ES-I3 (cell line): ENCODE data around the gene NAALADL1.
A peak's percentile ranks its signal among the peaks of the same experiment; 100 is the strongest.

ENCODE experiments used
- H3K36me3 ChIP-seq: 2 replicates; pipeline ENCODE4 v1.6.1; 2013; ENCODE audit warnings: mild to moderate bottlenecking, low read length, control low read depth, moderate library complexity; ENCODE audit not compliant: insufficient read depth
- H3K4me1 ChIP-seq: 2 replicates; pipeline ENCODE4 v1.6.1; 2013; ENCODE audit warnings: mild to moderate bottlenecking, control low read depth, low read length; ENCODE audit not compliant: insufficient read depth
- H3K9ac ChIP-seq: 2 replicates; pipeline ENCODE4 v1.6.1; 2013; ENCODE audit warnings: low read depth, mild to moderate bottlenecking, low read length, moderate library complexity
- H3K9me3 ChIP-seq: 2 replicates; pipeline ENCODE4 v1.6.1; 2013; ENCODE audit warnings: mild to moderate bottlenecking, low read length, moderate library complexity; ENCODE audit not compliant: control insufficient read depth, insufficient read depth

The NAALADL1 gene

DNA sequence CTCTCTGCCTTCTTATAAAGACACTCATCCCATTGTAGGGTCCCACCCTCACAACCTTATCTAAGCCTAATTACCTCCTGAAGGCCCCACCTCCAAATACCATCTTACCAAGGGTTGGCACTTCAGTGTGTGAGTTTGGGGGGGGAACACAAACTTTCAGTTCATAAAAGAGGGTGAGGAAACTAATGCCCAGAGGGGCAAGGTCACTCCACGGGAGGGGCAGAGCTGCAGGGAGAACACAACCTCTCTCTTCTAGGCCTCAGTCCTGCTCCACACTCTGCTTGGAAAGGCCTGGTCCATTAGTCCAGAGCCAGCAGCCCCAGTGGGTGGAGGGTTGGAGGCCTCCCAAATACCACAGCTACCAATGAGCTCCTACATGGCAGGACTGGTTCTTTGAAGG, 58.9 kb downstream of the NAALADL1 start:
- H3K4me1 ChIP-seq = peaks cover 5% of the 10 kb centered on the region; the same call in 1 of the 2 replicates
- H3K9me3 ChIP-seq = no peaks in the 10 kb centered on the region
- no peak overlapping the region for H3K9ac ChIP-seq
- H3K36me3 ChIP-seq = no peaks in the 10 kb centered on the region

GRCh38 chr11:64998690-64999431, 59.5 kb downstream of the NAALADL1 start:
- Histone ChIP-seq H3K9ac (no peak overlapping the region), H3K9me3 (no peaks in the 10 kb centered on the region), H3K36me3 (no peaks in the 10 kb centered on the region), H3K4me1 (peaks cover 5% of the 10 kb centered on the region; the same call in 1 of the 2 replicates)

DNA sequence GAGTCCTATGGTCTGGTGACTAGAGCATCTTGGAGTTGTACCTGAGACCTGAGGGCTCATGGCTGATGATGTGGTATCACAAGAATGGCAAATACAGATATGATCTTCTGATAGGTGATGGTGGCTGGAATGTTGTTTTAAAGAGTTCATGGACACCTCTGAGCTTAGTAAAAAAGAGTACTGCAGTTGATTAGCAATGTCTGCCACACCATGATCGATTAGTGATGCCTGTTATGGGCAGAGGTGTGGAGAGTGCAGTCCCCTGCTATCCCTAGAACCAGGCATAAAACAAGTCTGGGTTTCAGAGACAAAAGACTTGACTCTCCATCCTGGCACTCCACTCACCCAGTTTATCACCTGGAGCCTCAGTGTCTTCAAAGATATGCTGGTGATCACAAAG, 60.2 kb downstream of the NAALADL1 start:
- Histone ChIP-seq H3K9ac (no peak overlapping the region), H3K36me3 (no peaks in the 10 kb centered on the region), H3K4me1 (peaks cover 5% of the 10 kb centered on the region; the same call in 1 of the 2 replicates), H3K9me3 (no peaks in the 10 kb centered on the region)

- Histone ChIP-seq H3K9me3 (no peaks in the 10 kb centered on the region), H3K9ac (peak within 1 kb of the TSS; percentile 16; the same call in 1 of the 2 replicates), H3K36me3 (no peaks in the 10 kb centered on the region), H3K4me1 (peaks cover 5% of the 10 kb centered on the region; the same call in 1 of the 2 replicates)
Observed at GRCh38 chr11:64996710-64997380, 61.5 kb downstream of the NAALADL1 start, which contains the start of gene BATF2. Gene BATF2 (minus strand): TSS chr11:64996971. CDS start chr11:64996914, 57 bp downstream.

DNA sequence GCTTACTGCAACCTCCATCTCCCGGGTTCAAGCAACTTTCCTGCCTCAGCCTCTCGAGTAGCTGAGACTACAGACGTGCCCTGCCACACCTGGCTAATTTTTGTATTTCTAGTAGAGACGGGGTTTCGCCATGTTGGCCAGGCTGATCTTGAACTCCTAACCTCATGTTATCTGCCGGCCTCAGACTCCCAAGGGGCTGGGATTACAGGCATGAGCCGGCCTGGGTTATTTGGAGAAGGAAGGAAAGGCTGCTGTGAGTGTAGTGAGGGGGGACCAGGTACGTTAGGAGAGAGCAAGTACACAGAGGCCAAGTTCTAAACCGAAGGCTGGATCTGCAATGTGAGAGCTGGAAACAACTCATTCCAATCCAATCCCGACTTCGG, 62.0 kb downstream of the NAALADL1 start:
- Histone ChIP-seq H3K4me1 (peaks cover 5% of the 10 kb centered on the region; the same call in 1 of the 2 replicates), H3K9me3 (no peaks in the 10 kb centered on the region), H3K36me3 (no peaks in the 10 kb centered on the region), H3K9ac (0 out of 2 replicates have a peak overlapping the region, but pooled peaks have one; percentile 16)
